NCI-H1930 (cell line): ENCODE measurements around the gene NRIP1.
A peak's percentile ranks its signal among the peaks of the same experiment; 100 is the strongest.

Source experiments
- DNase-seq, 2 experiments: peaks; one replicate each; lab custom pipeline; 2025; lab: John Stamatoyannopoulos, UW

The NRIP1 gene

GRCh38 chr21:15064576-15065391 is at the start of gene NRIP1:
TSS of gene NRIP1 (minus strand) at chr21:15065000. CDS start at chr21:14968192, 96,808 bp downstream.
- peak; percentile 25 to 40 for DNase-seq

GRCh38 chr21:15112858-15113257 is 48.1 kb upstream of the NRIP1 start:
- no peak for DNase-seq

- no peak for DNase-seq
Observed at GRCh38 chr21:15108801-15109200, 44.0 kb upstream of the NRIP1 start.

DNA sequence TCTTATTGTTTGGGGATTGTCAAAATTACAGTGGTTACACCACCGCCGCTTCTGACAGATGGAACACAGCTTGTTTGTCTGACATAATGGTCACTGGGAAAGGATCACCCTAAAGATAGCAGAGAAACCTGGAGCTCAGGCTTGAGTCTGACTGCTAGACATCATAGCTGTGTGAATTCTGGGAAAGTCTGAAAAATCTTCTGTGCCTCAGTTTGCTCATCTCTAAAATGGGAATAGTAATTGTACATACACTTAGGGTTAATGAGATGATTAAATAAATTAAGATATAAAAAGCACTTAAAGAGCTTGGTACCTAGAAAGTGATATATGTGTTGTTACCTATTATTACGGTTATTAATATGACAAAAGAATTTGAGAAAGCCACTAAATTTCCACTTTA is 39.7 kb upstream of the NRIP1 start:
- no peak for DNase-seq

GRCh38 chr21:15098908-15099307 is 34.1 kb upstream of the NRIP1 start:
- DNase-seq = no peak

- no peak for DNase-seq
Observed at GRCh38 chr21:15098181-15098580, 33.4 kb upstream of the NRIP1 start.

DNA sequence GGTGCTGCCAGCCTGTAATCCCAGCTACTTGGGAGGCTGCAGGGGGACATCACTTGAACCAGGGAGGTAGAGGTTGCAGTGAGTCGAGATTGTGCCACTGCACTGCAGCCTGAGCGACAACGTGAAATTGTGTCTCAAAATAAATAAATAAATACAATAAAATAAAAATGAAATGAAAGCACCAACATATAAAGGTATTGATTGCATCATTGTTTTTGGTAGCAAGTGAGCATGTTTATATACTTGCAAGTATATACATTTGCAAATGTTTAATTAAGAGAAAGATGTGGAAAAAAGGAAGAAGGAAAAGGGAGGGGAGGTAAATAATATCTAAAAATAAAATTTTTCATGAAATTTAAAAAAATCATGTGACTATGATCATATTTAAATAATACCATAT is 32.8 kb upstream of the NRIP1 start:
- DNase-seq = no peak

- no peak for DNase-seq
Observed at GRCh38 chr21:15096146-15096545, 31.3 kb upstream of the NRIP1 start.

DNA sequence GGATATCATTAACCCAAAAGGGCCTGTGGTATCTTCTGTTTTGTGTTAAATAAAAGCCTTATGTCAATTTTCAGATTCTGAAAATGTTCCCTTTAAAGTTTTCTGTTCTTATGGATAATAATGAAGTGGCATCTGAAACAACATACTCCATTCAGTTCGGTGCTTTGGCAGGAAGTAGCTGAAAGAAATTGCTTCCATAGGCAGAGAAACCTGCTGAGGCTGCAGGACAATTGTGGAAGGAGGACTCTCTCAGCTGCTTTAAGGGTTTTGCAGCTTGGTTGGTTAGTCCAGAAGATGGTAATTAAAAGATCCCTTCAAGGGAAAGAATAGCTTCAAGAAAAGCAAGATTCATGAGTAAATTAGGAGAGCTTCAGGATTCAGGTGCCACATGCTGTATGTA is 30.5 kb upstream of the NRIP1 start:
- no peak for DNase-seq

- no peak for DNase-seq
Observed at GRCh38 chr21:15094706-15095105, 29.9 kb upstream of the NRIP1 start.

DNA sequence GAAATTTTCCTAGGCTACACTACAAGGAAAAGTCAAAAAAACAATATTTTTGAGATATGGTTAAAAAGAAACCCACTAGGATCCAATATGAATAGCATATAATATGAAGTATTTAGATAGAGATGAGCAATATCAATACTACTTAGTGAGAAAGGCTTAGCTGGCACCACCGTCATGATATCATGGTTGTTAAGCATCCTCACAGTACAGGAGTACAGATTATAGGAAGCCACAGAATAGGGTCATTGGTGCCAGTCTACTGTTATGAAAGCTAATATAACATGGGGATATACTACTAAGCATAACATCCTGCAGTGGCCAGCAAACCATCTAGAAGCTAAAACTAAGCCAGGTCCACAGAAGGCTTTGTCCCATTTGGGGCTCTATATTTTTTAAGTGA is 28.4 kb upstream of the NRIP1 start:
- no peak for DNase-seq

GRCh38 chr21:15092745-15093144 is 27.9 kb upstream of the NRIP1 start:
- DNase-seq = no peak

DNA sequence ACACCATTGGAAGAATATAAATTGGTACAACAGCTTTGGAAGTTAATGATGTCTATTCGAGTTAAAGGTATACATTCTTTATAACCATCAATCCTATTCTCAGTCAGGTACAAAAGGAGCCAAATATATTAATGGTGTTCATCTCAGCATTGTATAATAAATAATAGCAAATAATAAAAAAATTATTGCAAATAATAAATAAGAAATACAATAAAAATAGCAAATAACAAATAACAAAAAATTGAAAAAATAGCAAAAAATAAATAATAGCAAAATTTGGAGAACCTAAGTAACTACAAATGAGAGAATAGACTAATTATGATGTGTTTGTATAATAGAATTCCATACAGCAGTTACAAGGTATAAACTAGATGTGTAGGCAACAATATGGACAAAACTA is 25.6 kb upstream of the NRIP1 start:
- DNase-seq = no peak

- DNase-seq = no peak
Observed at GRCh38 chr21:15088488-15088887, 23.7 kb upstream of the NRIP1 start.

DNA sequence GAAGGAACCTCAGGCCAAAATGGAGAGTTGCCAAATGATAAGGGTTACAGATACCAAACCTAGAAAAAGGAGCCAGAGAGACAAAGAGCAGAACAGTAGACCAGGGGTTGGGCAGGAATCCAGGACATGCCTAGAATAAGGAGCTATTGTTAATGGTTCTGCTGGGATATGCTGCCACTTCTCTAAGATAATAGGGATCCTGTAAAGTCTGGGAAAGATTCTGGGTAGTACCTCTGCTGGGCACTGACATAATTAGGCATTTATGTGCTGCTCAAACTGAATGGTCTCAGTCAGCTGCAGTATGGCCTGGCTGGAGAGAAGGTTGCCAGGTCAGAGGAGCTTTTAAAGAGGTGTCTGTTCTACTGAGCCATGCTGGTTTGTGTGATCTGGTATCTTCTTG is 19.9 kb upstream of the NRIP1 start:
- DNase-seq = no peak

DNA sequence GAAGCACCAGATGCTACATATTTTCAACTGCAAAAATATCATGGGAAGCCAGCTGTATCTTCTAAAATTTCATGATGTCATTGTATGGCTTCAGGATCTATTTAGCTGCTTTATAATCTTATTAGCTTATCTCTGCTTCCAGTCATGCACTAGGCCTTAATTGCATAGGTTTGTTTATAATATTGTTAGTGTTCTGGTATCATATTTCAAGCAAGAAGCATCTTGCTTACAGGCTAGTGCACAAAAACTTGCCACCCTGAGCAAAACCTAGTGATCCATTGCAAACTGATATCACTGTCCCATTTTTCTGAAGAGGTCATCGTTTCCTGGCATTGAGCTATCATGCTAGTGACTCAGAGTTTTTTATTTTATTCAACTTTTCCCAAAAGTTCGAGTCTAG is 15.7 kb upstream of the NRIP1 start:
- DNase-seq = no peak

GRCh38 chr21:15079269-15079668 is 14.5 kb upstream of the NRIP1 start:
- DNase-seq = no peak

DNA sequence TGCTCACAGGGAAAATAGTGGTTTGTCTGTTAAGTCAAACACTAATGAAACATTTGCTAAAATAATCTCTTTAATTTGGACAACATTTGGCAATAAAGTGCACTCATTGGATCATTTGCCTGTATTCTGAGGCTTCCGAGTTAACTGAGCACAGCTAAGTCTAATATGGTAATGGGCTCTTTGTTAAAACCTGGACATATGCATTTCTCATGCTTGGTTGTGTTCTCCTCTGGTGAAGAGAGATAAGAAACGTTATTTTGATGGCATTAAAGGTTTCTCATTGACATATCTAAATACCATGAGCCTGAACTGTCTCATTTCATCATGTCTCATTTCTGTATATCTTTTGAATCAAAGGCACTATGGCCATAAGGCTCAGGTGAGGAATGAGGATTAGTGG is 13.4 kb upstream of the NRIP1 start:
- DNase-seq = no peak

DNA sequence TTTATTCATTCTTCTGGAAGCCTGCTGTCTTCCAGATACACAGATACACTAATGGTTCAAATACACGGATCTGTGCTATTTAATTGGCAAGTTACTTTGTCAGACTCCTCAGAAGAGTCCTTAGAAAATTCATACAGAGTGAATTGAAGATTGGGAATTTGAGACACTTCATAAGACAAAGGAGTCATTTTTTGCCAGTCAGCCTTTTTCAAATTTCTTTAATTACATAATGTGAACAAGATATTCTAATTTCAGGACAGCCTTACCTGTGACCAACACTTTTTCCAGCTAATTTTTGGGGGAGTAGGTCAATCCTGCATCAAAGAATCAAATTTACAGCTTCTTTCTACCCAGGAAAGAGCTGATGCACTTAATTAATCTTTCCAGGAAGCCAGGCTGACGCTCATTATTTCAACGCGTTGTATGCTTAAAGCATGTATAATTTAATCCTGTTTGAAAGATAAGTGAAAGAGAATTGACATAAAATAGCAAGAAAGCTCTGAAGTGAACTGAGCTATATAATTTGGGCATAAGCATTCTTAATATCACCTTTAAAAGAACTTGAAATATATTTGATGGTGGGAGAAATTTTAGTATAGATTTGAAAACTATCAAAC is 12.8 kb upstream of the NRIP1 start:
- no peak for DNase-seq

GRCh38 chr21:15076730-15077129 is 11.9 kb upstream of the NRIP1 start:
- no peak for DNase-seq

DNA sequence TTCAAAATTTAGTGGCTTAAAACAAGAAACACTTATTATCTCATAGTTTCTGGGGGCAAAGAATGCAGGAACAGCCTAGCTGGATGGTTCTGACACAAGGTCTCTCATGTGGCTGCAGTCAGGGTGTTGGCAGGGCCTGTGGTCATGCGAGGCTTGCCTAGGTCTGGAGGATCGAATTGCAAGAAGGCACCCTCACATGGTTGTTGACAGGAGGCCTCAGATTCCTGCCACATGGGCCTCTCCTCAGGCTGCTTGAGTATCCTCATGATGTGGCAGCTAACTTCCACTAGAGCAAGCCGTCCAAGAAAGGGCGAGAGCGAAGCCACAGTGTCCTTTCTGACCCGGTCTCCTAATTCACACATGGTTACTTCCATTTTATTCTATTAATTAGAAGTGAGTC is 6.2 kb upstream of the NRIP1 start:
- no peak for DNase-seq

GRCh38 chr21:15066123-15066575 is 1.3 kb upstream of the NRIP1 start:
- no peak for DNase-seq

DNA sequence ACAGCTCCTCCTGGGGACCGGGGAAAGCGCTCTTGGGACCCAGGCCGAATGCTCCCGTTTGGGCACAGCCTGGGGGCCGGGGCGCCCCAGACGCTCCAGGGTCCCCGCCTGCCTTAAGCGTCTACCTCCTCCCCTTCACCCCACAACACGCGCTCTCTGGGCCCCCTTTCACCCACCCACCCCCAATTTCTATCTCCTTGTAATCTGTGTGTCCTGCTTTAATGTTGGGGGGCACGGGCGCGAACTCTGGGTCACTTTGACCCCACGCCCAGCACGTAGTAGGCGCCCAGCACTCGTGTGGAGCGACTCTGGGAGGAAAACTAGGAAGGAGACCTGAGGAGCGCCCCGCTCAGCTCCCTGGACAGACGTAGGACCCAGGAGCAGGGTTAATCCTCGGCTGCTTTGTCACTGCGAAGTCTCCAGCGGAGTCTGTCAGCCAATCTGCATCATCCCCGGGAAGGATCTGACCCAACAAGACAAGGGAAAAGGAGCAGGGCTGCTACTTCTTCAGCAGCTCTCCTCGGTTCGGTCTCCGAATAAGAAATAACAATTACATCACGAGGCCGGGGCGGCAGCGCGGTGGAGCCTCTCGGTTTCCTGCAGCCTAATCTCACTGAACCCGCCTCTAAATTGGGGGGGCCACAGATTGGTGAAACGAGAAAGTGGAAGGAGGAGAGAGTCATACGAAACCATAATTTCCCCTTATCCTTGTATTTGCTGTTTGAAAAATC is 757 bp upstream of the NRIP1 start:
- DNase-seq = peak in 1 of 2 experiments; percentile 29
